GM23248 (cell line): ENCODE data around the gene CD300A. TPM values are rescaled to one million over a fixed set of nuclear protein-coding genes. Genes with fewer than 3 reads are reported as not detected.

Experiments used
- DNase-seq: peaks from one replicate; pipeline ENCODE4 v3.0.0-alpha.2; 2015
- H2AFZ ChIP-seq: fragments of 200-600 bp; sonication (generic); 2 replicates; pipeline ENCODE4 v1.6.1; 2016; ENCODE audit warnings: antibody characterized with exemption
- H3F3A ChIP-seq: fragments of 200-600 bp; sonication (generic); 2 replicates; pipeline ENCODE4 v1.6.1; 2016; ENCODE audit warnings: mild to moderate bottlenecking, antibody characterized with exemption, mixed run types; ENCODE audit not compliant: insufficient read depth
- H3K27ac ChIP-seq: fragments of 200-600 bp; sonication (generic); 2 replicates; pipeline ENCODE4 v1.5.1; 2016; ENCODE audit warnings: mild to moderate bottlenecking
- H3K27me3 ChIP-seq: fragments of 200-600 bp; sonication (generic); replicated peaks from 2 replicates; pipeline ENCODE4 v1.6.1; 2016; ENCODE audit warnings: mild to moderate bottlenecking; ENCODE audit not compliant: insufficient read depth
- H3K36me3 ChIP-seq: fragments of 200-600 bp; sonication (generic); 2 replicates; pipeline ENCODE4 v1.6.1; 2016; ENCODE audit warnings: low read depth, mild to moderate bottlenecking
- H3K4me1 ChIP-seq: fragments of 200-600 bp; sonication (generic); 2 replicates; pipeline ENCODE4 v1.6.1; 2016; ENCODE audit warnings: mild to moderate bottlenecking; ENCODE audit not compliant: insufficient read depth
- H3K4me2 ChIP-seq: fragments of 200-600 bp; sonication (generic); one replicate; pipeline ENCODE4 v1.6.1; 2016; ENCODE audit warnings: mild to moderate bottlenecking; ENCODE audit not compliant: unreplicated experiment
- H3K4me3 ChIP-seq: fragments of 200-600 bp; sonication (generic); 2 replicates; pipeline ENCODE4 v1.5.1; 2016; ENCODE audit warnings: mild to moderate bottlenecking
- H3K79me2 ChIP-seq: fragments of 200-600 bp; sonication (generic); 2 replicates; pipeline ENCODE4 v1.6.1; 2016; ENCODE audit warnings: mild to moderate bottlenecking; ENCODE audit not compliant: insufficient read depth
- H3K9ac ChIP-seq: fragments of 200-600 bp; sonication (generic); 2 replicates; pipeline ENCODE4 v1.6.1; 2016; ENCODE audit warnings: mild to moderate bottlenecking
- H3K9me2 ChIP-seq: fragments of 200-600 bp; sonication (generic); 2 replicates; pipeline ENCODE4 v1.6.1; 2016; ENCODE audit warnings: mixed run types, mild to moderate bottlenecking, moderate library complexity; ENCODE audit not compliant: insufficient read depth
- H3K9me3 ChIP-seq: fragments of 200-600 bp; sonication (generic); one replicate; pipeline ENCODE4 v1.6.1; 2017; ENCODE audit warnings: low read depth
- H4K20me1 ChIP-seq: fragments of 200-600 bp; sonication (generic); 2 replicates; pipeline ENCODE4 v1.6.0; 2016; ENCODE audit not compliant: insufficient read depth
- EZH2 ChIP-seq: fragments of 200-600 bp; sonication (generic); IDR thresholded peaks from 2 replicates; pipeline ENCODE4 v1.6.1; 2018; ENCODE audit warnings: antibody characterized with exemption, mild to moderate bottlenecking; ENCODE audit not compliant: insufficient read depth, poor library complexity, severe bottlenecking
- EZH2phosphoT487 ChIP-seq: fragments of 200-600 bp; sonication (generic); IDR thresholded peaks from 2 replicates; pipeline ENCODE4 v1.6.1; 2018; ENCODE audit warnings: antibody characterized with exemption, moderate library complexity, mild to moderate bottlenecking, low read depth; ENCODE audit not compliant: insufficient read depth
- WGBS, 2 experiments: methylation state at CpG; one replicate each; pipeline ENCODE4 v1.1.6; 2015 to 2017; ENCODE audit warnings: low lambda C conversion rate in 2 of 2, low coverage in 1 of 2; ENCODE audit errors: missing lambda C conversion rate in 2 of 2; 5-methylcytosine and 5-hydroxymethylcytosine counted together
- in situ Hi-C: fragments of 300-500 bp; cut with MboI; formaldehyde crosslinking; loops from 2 replicates; pipeline ENCODE4 v1.15.0; 2020
- polyA plus RNA-seq: library from polyadenylated mRNA; unstranded; fragments of >200 nt; fragmentation: Nextera tagmentation; extraction: Ambion mirVana; gene quantifications from 2 replicates; pipeline ENCODE4 v1.2.1, GENCODE V29; 2016
- total RNA-seq: library from RNA; depleted of rRNA; stranded (reverse); fragments of >200 nt; shearing (Covaris generic); gene quantifications from 2 replicates; pipeline ENCODE4 v1.2.3, GENCODE V29; 2014

Gene CD300A
- total and polyA plus RNA-seq, 2 experiments from 2014 or later, result not detected

DNA sequence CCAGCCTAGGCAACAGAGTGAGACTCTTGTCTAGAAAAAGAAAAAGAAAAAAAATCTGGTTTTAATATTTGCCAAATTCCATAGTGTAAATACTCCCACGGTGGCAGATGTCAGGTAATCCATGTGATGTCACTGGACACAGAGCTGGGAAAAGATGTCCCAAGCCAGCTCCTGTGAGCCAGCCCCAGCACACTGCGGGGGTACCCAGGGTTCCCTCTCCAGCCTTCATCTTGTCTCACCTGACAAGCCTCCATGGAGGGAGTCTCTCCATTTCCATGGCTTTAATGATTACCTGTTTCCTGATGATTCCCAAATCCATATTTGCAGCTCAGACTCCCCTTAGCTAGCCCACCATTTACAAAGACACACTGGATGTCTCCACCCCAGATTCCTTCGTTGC, 60.2 kb downstream of the CD300A start:
- no peak overlapping the region for H3K4me3 ChIP-seq
- H3K27ac ChIP-seq, result no peak overlapping the region
- H3K9me2 ChIP-seq, result no peaks in the 10 kb centered on the region
- WGBS, 2 experiments, result 26 to 28% methylated on average over 3 of the region's 3 CpGs
- no peak for DNase-seq
- no peaks in the 10 kb centered on the region for H3K4me1 ChIP-seq
- in situ Hi-C loops, result no loop called here
- H3K9ac ChIP-seq, result no peak overlapping the region
- no peaks in the 10 kb centered on the region for H3K9me3 ChIP-seq
- H2AFZ ChIP-seq, result no peak overlapping the region
- H3K27me3 ChIP-seq, result 0 out of 2 replicates have a peak, but pooled peaks cover 5% of the 10 kb centered on the region
- H3F3A ChIP-seq, result no peaks in the 10 kb centered on the region
- no peak overlapping the region for H3K4me2 ChIP-seq
- no peaks in the 10 kb centered on the region for H3K79me2 ChIP-seq
- no peaks in the 10 kb centered on the region for H4K20me1 ChIP-seq
- TF ChIP-seq EZH2 (no peak), EZH2phosphoT487 (no peak)
- H3K36me3 ChIP-seq, result no peaks in the 10 kb centered on the region

DNA sequence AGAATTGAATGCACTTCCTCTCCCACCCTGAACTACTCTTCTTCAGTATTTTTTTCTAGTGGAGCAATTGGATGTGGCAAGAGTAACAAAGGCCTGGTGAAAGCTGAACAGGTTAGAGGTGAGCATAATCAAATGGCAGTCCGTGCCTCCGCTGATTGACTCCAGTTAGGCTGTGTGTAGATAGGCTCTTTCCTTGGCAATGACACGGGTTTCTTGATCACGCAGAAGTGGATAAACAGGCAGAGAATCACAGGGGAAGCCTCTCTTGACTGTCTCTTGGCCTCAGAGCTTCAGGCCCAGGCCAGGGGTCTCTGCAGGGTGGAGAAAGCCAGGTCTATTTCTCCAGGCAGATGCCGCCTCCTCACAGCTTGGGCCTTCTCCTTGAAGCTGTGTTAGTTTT, 60.6 kb downstream of the CD300A start:
- Histone ChIP-seq H3K9me3 (no peaks in the 10 kb centered on the region), H3K4me3 (no peak overlapping the region), H3K79me2 (no peaks in the 10 kb centered on the region), H3K9ac (no peak overlapping the region), H2AFZ (no peak overlapping the region), H3K9me2 (no peaks in the 10 kb centered on the region), H3K27ac (no peak overlapping the region), H3K27me3 (0 out of 2 replicates have a peak, but pooled peaks cover 5% of the 10 kb centered on the region), H3F3A (no peaks in the 10 kb centered on the region), H3K4me1 (no peaks in the 10 kb centered on the region), H3K36me3 (no peaks in the 10 kb centered on the region), H4K20me1 (no peaks in the 10 kb centered on the region), H3K4me2 (no peak overlapping the region)
- WGBS, 2 experiments, result 47 to 67% methylated on average over 5 of the region's 5 CpGs
- no peak for DNase-seq
- TF ChIP-seq EZH2 (no peak), EZH2phosphoT487 (no peak)
- in situ Hi-C loops, result no loop called here

DNA sequence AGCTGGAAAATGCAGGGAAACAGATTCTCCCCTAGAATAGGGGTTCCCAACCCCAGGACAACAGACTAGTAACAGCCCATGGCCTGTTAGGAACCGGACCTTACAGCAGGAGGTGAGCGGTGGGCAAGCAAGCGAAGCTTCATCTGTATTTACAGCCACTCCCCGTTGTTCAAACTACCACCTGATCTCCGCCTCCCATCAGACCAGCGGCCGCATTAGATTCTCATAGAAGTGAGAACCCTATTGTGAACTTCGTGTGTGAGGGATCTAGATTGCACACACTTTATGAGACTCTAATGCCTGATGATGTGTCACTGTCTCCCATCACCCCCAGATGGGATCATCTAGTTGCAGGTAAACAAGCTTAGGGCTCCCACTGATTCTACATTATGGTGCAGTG, 61.3 kb downstream of the CD300A start:
- Histone ChIP-seq H3K4me2 (no peak overlapping the region), H3K4me3 (no peak overlapping the region), H3K9ac (no peak overlapping the region), H3K9me3 (no peaks in the 10 kb centered on the region), H3K9me2 (no peaks in the 10 kb centered on the region), H3K27me3 (0 out of 2 replicates have a peak, but pooled peaks cover 5% of the 10 kb centered on the region), H3K27ac (no peak overlapping the region), H3K4me1 (no peaks in the 10 kb centered on the region), H2AFZ (no peak overlapping the region), H3K36me3 (no peaks in the 10 kb centered on the region), H3F3A (no peaks in the 10 kb centered on the region), H4K20me1 (no peaks in the 10 kb centered on the region), H3K79me2 (no peaks in the 10 kb centered on the region)
- WGBS, 2 experiments, result 61 to 72% methylated on average over 8 of the region's 8 CpGs
- DNase-seq, result no peak
- no peak for TF ChIP-seq EZH2phosphoT487
- no peak for TF ChIP-seq EZH2
- in situ Hi-C loops, result no loop called here

DNA sequence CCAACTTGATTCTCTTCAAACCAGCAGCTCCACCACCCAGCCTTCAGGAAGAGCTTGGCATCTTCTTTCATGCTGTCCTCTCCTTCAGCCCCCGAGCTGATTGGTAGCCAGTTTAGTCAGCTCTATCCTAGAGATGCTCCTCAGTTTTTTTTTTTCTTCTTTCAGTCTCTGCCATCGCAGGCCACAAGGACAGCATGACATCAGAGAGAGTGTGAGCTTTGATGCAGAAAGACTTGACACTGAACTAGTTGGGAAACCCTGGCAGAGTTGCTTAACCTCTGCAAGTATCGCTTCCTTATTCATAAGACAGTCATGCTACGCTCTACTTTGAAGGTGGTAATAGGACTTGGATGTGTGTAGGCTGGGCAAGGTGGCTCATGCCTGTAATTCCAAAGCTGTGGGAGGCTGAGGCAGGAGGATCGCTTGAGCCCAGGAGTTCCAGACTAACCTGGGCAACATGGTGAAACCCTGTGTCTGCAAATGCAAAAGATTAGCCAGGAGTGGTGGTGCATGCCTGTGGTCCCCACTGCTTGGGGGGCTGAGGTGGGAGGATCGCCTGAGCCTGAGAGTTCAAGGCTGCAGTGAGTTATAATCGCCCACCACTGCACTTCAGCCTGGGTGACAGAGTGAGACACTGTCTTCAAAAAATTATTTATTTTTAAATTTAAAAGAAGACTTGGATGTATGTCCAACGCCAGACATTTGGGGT, 62.2 kb downstream of the CD300A start:
- Histone ChIP-seq H3K4me1 (no peaks in the 10 kb centered on the region), H3K27ac (no peak overlapping the region), H3K9me2 (no peaks in the 10 kb centered on the region), H3K9ac (no peak overlapping the region), H3K4me3 (no peak overlapping the region), H2AFZ (no peak overlapping the region), H3K27me3 (0 out of 2 replicates have a peak, but pooled peaks cover 5% of the 10 kb centered on the region), H3F3A (no peaks in the 10 kb centered on the region), H4K20me1 (no peaks in the 10 kb centered on the region), H3K36me3 (no peaks in the 10 kb centered on the region), H3K4me2 (no peak overlapping the region), H3K9me3 (no peaks in the 10 kb centered on the region), H3K79me2 (no peaks in the 10 kb centered on the region)
- WGBS, 2 experiments, result 47% methylated on average over 8 of the region's 8 CpGs
- in situ Hi-C loops, result no loop called here
- DNase-seq, result peak; percentile 49
- no peak for TF ChIP-seq EZH2phosphoT487
- TF ChIP-seq EZH2, result no peak
